ENCODE results near the gene TWIST2. TPM values are rescaled to one million over a fixed set of nuclear protein-coding genes. Genes with fewer than 3 reads are reported as not detected.

The TWIST2 gene
- total RNA-seq, 1 donor from 2014 or later = not detected

DNA sequence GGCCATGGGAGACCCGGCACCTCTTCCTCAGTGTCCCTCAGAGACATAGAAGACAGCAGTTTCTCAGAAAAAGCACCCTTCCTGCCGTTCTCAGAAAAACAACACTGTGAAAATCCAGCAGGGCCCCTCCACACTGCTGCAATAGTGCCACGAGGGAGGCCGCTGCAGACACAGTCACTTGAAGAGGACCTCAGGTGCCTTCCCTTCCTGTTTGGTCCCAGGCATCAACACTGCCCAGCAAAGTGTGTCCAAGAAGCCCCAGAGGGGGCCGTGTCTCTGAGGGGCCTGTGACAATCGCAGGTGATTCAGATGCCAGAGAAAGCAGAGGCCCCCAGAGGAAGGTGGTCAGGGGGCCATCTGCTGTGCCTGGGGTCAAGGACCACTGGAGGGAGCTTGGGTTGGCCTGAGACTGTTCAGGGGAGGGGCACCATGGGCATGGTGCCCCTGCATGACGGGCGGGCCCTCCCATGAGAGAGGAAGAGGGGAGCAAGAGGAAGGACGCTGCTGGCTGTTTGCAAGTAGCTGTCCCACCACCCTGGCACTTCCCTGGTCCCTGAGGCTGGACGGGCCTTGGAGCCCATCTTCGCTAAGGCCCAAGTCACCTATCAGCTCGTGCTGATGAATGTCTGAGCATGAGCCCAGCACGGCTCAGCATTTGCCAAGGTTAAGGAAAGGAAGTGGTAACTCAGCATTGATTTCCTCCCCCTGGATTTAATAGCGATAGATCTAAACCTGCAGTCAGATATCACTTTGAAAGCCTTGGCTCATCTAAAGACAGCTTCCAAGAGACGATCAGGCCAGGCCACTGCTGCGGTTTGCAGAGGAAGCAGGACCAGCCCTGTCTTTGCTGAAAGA lies 9.1 kb downstream of the TWIST2 start:
- intact Hi-C loops (cut with micrococcal nuclease) = no loop called here

DNA sequence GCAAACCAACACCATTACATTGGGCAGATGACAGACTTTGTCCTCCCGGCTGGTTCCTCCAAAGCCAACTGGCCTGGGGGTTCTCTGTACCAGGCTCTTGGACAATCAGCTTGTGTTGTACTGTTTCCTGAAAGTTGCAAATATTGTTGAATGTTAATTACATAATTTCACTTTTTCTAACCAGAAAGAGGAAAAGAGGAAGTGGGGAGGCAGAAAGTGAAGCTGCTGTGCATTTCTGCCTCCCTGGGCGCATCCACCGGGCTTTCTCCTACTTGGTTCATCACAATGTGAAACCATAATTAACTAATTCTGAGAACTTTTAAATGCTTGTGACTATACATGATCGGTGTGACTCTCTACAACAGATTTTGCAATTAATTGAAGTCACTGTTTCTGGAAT lies 10.1 kb downstream of the TWIST2 start:
- intact Hi-C loops (cut with micrococcal nuclease) = no loop called here

DNA sequence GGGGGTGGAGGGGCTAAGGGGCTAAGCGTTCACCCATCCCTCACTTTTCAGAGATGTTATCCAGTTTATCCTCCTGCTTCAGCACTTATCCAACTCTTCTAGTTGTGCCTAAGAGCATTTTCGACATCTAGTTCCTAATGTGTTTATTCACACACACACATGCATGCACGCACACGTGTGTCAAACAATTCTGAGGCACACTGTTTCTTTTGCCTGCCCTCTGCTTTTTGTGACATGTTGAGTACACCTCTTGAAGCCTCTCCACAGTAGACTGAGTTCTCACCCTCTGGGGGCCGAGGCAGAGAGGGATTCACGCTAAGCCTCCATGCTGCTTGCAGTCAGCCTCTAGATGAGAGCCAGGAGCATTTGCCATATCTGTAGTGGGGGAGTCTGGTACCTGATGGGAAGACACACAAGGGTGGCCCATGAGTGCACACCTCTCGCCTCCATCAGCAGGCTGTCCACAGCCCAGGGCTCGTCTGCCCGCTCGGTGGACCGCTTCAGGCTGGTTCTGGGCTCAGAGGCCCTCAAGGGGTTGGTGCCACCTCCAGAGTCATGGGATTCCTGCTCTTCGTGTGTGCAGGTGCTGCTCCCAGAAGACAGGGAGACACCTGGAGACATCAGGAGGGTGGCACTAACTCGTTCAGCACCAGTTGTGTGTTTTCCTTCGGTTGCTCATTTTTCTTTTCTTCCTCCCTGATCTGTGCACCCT lies 11.9 kb downstream of the TWIST2 start:
- intact Hi-C loops (cut with micrococcal nuclease) = no loop called here

DNA sequence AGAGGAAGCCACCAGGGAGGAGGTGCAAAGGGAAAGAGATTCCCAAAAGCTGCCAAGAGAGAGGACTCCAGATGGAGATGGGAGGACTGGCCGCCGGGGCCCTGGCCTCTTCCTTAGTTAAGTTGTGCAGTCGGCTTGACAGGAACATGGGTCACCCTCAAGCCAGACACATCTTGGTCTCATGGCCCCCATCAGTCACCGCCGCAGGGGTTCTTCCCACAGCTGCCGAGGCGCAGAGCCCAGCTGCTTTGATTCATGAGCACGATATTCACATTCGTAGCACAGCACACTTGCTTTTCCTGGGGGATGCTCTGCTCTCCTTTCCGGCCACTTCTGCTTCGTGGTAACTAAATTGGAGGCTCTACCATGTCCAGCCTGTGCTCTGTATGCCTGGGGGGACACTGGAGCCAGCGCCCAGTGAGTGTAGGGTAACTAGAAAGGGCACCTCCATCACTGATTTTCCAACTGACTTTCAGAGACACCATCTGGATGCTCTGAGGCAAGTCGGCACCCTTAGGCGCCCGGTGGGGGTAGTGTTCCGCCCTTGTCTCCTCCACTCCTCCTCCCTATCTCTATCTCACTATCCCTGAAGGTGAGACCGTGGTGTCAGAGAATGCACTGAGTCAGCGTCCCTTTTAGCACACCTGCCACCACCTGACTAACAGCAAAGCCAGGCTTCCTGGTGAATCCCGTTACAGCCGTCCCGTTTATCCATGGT lies 13.3 kb downstream of the TWIST2 start:
- intact Hi-C loops (cut with micrococcal nuclease) = no loop called here

DNA sequence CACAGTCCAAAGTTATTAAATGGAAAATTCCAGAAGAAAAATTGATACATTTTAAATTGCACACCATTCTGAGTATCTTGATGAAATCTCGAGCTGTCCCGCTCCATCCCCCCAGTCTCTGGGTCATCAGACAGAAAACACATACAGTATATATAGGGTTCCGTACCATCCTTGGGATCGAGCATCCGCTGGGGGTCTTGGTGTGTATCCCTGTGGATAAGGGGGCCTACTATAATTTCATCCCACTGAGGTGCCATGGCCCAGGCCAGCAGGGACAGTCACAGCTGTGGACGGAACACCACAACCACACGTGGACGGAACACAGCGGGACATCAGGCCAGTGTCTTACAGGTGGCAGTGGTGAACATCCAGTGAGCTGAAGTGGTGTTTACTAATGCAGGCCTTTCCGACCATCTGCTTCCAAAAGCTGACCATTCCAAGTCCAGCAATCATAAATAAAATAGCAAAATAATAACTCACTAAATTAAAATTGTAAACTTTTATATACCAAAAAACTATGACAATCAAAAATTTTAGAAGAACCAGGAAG lies 14.0 kb downstream of the TWIST2 start:
- intact Hi-C loops (cut with micrococcal nuclease) = no loop called here

DNA sequence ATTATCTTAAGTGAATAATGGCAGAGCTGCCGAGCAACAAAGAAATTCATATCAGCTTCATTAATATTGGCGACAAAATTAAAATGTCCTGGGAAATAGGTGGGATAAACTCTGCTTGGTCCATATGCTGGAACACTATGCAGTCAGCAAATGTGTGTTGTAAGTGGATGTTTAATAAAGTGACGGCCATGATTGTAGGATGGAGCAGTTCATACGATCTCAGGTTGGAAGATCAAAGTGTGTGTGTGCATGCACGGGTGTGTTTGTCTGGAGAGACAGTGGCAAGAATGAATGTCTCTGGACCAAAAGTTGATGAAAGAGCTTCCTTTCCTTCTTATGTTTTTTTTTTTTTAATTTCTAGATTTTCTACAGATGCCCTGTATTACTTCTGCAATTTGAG lies 14.8 kb downstream of the TWIST2 start:
- intact Hi-C loops (cut with micrococcal nuclease) = no loop called here

DNA sequence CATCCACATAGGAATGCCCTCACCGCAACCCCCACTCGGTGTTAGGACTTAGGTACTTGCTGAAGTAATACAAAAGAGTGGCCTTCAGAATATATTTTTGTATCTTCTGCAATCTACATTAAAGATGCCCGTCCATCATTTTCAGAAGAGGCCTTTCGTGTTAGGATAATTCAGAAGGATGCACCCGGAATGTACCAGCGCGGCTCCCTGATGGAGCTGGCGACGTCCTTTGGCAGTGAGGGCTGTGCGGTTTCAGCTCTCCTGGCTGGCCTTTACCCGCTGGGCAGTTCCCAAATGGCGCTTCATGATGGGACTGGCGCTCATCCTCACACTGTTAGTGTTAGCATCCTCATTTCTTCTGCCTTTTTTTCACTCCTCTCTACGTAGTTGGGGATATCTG lies 15.3 kb downstream of the TWIST2 start:
- intact Hi-C loops (cut with micrococcal nuclease) = no loop called here

DNA sequence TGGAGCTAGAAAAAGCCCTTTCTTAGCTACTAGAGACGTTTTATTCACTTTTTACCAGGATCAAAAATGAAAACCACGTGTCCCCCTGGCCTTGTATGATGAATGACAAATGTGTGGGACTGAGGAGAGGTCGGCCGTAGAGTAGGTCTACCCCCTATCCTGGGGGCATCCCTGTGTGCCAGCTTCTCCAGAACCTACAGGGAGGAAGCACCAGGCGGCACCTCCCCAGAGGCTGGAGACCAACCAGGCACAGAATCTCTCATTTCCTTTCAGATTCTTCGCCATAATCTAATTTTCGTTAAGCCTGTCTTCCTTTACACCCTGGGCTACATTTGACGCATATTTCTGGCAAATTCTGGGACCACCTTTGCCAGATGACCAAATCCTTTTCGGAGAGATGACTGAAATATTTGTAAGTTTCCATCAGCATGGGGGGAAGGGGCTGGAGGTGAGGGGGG lies 15.9 kb downstream of the TWIST2 start:
- intact Hi-C loops (cut with micrococcal nuclease) = no loop called here

DNA sequence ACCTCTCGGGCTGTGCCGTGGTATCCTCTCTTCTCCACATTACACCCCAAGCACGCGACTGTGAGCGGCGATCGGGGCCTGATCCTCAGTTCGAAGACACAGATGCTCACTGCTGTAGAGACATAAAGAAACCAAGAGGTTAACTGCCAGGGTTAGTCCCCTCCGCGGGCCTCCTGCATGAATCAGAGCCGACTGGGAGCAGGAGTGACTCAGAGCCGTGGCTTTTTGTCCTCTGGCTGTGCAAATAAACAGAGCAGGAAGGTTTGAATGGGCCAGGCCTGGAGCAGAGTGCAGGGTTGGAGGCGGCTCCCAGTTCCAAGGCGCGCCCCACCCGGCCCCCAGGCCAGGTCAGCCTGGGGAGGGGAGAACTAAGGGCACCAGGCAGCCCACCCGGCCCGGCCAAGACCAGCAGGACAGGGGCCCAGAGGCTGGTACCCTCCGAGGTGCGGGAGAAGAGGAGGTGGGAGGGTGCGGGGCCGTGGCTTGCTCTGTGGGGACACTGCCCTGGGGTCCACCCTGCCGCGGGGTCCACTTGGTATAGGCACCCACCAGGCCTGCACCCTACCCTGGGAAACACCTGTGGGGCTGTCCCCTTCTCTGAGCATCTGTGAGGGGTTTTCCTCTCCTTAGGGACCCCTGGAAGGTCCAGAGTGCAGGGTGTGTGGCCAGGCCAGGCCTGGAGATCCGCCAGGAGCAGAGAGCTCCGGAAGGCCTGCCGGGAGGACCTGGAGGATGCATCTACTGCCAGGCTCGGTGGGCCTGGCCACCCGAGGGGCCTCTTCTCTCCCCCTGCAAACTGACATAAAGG lies 16.5 kb downstream of the TWIST2 start:
- intact Hi-C loops (cut with micrococcal nuclease) = no loop called here

DNA sequence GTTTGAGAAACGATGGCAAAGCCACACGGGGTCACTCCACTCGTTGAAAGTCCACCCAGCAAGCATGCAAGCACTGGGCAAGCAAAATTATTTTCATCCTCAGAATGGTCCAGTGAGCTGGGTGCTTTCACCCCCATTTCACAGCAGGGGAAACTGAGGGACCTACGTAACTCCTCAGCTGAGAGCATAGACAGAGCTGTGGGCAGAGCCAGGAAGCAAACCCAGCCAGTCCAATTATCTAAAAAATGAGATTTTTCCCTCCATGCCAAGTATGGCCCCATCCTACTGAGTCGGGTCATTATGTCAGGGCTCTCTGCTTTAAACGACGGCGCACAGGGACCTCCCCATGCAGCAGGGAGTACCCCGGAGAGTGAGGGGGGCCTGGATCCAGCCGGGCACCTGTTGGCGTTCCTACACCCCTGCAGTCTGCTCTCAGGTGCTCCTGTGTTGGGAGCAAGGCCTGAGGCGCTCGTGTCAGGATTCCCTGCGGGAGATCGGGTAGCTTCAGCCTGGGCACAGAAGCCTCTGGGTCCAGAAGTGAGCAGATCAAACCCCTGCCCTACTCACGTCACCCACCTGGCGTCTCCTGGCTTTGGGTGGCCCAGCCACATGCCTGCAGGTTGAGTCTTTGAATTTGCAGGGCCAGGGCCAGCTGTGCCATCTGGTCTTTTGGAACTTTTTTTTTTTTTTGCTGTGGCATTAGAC lies 17.3 kb downstream of the TWIST2 start:
- intact Hi-C loops (cut with micrococcal nuclease) = no loop called here

DNA sequence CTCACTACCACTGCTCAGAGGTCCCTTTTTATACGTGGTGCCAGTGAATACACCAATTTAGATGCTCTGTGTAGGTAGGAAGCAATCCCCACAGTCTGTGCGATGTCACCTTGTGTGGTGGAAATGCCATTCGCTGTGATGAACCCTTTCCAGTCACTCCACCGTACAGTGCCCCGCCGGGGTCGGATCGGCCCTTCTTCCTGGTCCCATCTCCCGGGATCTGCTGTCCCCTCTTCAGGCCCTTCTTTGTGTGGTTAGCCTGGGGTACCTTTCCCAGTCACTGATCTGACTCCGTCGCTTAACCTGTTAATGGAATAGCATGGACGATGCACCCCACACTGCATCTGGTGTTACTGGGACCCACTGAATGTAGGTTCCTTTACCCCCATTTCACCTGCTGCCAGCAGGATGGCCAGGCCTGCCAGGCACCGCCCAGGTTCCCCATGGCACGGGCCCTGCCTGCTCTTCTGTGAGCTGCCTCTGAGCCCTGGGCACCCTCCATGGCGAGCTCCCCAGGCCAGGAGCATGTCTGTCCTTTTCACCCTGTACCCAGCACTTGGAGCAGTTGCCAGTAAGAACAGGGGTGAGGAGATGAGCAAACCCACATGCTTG lies 18.0 kb downstream of the TWIST2 start:
- intact Hi-C loops (cut with micrococcal nuclease) = no loop called here

DNA sequence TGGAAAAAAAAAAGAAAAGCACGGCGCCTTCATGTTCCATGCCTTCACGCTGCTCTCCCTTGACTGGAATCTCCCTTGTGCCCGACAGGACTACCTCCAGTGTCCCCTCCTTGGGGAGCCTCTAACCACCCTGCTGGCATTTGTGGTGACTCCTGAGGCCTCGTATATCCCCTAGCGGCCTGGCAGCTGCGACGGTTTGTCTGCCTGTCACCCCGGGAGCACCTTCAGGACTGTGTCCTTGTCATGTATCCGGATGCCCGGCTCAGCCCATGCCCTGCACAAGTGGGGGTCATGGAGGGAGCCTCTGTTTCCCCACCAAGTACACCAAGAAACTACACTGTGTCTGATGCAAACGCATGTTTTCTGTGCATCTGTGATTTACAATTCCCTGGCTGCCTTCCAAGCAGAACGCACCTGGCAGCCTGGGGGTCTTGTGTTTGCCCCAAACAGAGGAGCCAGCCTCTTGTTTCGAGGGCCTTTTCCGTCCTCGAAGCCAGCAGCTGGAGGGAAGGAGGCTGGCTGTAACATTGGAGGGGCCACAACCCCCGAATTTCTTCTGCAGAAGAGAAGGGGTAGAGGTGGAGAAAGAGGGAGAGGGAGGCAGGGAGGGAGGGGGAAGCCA lies 18.9 kb downstream of the TWIST2 start:
- intact Hi-C loops (cut with micrococcal nuclease) = no loop called here

DNA sequence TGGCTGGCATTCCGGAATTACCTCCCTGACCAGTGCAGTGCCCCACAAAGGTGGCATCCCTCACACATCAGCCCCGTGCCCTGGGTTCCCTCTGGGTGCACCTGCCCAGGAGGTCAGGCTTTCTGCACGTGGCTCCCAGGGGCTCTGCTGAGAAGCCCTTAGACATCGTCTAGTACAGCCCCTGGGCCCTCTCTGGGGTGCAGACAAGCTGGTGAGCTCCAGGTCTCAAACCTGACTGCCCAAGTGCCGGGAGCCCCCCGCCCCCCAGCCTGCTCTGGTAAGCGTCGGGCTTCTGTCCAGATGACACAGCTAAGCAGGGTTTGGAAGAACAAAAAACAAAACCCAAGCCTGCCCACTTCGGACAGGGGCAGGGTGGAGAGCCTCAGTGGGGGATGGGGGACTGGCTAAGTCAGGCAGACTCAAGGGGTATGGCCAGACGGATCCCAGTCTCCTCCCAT lies 20.2 kb downstream of the TWIST2 start:
- intact Hi-C loops (cut with micrococcal nuclease) = no loop called here

DNA sequence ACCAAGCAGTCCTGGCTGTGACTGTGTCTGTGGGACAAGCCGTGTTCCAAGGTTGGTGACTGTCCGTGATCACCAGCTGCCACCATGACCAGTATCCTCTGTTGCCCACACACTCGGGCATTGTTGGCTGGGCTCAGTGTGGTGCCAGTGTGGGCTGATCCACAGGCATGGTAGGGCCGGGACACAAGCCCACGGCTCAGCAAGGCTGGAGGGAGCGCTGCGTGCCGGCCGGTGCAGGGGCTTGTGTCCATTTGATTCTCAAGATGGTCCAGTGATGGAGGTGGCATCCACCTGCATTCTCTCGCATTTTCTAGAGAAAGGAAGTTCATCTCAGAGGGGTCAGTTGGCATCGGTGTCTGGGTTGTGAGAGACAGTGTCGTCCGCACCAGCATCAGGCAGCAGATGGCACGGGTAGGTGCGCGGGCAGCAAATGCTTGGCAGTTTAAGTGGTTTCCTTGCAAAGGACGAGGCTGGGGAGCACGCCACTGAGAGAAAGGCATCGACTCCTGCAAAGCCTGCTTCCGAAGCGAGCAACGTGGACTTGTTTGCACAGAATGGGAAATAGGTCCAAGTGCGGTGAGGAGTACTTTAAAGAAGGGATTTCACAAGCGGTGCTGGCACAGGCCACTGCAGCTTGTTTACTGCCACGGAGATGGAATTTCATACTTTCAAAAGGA lies 20.9 kb downstream of the TWIST2 start:
- intact Hi-C loops (cut with micrococcal nuclease) = no loop called here

DNA sequence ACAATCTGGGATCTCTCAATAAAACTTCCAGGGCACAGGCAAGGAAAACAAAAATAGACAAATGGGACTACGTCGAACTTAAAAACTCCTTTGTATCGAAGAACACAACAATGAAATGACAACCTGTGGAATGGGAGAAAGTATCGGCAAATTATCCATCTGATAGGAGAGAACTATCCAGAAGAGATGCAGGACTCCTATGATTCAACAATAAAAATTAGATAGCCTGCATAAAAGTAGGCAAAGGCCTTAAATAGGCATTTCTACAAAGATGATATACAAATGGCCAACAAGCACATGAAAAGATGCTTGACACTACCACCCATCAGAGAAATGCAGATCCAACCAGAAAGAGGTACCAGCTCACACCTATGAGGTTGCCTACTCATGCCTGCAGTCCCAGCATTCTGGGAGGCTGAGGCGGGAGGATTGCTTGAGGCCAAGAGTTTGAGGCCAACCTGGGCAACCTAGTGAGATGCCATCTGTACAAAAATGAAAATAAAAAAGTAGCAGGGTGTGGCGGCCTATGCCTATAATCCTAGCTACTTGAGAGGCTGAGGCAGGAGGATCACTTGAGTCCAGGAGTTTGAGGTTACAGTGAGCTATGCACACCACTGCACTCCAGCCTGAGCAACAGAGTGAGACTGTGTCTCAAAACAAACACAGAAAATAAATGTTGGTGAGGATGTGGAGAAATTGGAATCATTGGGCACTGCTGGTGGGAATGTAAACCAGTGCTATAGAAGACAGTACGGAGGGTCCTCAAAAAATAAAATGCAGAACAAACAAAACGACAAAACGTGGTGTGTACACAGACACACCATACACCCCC lies 21.6 kb downstream of the TWIST2 start:
- intact Hi-C loops (cut with micrococcal nuclease) = no loop called here

DNA sequence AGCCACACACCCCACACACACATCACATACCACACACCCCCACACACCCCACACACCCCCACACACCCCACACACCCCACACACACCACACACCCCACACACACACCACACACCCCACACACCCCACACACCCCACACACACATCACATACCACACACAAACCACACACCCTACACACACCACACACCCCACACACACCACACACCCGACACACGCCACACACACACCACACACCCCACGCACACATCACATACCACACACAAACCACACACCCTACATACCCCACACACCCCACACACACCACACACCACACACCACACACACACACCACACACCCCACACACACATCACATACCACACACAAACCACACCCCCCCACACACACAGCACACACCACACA lies 22.4 kb downstream of the TWIST2 start:
- intact Hi-C loops (cut with micrococcal nuclease) = no loop called here

DNA sequence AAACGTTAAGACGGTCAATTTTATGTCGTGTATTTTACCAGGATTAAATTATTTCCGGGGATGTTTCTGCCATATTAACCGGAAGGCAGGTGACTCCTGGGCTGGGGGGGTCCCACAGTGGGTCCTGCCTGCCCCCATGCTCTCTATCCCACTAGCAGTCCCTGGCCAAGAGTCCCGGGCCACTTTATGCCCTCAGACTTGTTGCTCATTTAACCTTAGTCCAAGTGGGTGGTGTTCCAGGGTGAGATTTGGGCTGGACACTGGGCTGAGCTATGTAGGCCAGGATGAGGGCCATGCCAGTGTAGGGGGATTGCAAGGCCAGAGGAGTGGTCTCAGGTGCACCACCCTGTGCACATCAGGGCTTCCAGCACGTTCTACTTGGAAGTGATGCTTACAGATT lies 24.1 kb downstream of the TWIST2 start:
- intact Hi-C loops (cut with micrococcal nuclease) = no loop called here
